ENCODE data around the gene PEX5L. TPM values are rescaled to one million over a fixed set of nuclear protein-coding genes. Genes with fewer than 3 reads are reported as not detected.

The PEX5L gene
- total RNA-seq, 3 donors from 2014 or later, result 0.12 to 0.78 (median 0.25) TPM

DNA sequence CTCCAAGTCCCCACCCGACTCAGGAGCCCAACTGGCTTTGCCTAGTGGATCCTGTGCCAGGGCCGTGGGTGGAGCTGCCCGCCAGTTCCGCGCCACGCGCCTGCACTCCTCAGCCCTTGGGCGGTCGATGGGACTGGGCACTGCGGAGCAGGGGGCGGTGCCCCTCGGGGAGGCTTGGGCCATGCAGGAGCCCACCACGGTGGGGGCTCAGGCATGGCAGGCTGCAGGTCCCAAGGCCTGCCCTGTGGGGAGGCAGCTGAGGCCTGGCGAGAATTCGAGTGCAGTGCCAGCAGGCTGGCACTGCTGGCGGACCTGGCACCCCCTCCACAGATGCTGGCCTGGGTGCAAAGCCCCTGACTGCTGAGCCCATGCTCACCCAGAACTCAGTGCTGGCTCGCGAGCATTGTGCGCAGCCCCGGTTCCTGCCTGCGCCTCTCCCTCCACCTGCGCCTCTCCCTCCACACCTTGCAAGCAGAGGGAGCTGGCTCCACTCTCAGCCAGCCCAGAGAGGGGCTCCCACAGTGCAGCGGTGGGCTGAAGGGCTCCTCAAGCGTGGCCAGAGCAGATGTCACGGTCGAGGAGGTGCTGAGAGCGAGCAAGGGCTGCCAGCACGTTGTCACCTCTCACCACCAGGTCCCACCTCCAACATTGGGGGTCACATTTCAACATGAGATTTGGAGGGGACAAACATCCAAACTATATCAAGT lies 261.2 kb downstream of the PEX5L start:
- TF ChIP-seq, protein P1, sequence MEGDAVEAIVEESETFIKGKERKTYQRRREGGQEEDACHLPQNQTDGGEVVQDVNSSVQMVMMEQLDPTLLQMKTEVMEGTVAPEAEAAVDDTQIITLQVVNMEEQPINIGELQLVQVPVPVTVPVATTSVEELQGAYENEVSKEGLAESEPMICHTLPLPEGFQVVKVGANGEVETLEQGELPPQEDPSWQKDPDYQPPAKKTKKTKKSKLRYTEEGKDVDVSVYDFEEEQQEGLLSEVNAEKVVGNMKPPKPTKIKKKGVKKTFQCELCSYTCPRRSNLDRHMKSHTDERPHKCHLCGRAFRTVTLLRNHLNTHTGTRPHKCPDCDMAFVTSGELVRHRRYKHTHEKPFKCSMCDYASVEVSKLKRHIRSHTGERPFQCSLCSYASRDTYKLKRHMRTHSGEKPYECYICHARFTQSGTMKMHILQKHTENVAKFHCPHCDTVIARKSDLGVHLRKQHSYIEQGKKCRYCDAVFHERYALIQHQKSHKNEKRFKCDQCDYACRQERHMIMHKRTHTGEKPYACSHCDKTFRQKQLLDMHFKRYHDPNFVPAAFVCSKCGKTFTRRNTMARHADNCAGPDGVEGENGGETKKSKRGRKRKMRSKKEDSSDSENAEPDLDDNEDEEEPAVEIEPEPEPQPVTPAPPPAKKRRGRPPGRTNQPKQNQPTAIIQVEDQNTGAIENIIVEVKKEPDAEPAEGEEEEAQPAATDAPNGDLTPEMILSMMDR (IDR thresholded peaks at IDR 0.05), result no peak
- intact Hi-C loops (cut with DNase I, micrococcal nuclease), result no loop called here
- H3K4me3 ChIP-seq, result no peak overlapping the region
- H3K9me3 ChIP-seq, result peaks cover 2% of the 10 kb centered on the region
- H3K36me3 ChIP-seq (ENCODE audit: low read depth), result no peaks in the 10 kb centered on the region
- DNase-seq (no peak), ATAC-seq (no peak)
- H3K4me1 ChIP-seq (ENCODE audit: low read depth), result peaks cover 3% of the 10 kb centered on the region

DNA sequence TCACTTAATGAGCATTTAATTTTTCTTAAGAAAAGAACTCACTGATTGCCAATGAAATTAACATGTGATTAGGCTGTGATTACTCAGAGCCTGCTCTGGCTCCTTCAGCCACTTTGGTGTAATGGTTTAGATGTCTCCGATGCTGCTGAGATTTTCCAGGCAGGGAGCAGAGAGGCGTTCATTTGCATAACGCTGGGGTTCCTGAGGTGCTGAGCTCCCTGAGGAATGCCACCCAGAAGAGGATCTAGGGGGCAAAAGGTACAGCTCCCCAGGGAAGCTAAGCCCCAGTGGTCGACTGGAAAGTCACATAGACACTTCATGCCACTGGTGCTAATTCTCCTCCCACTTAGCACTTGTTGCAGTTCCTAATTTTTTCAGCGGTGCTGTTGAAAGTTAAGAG lies 264.4 kb downstream of the PEX5L start:
- intact Hi-C loops (cut with DNase I, micrococcal nuclease), result no loop called here
- Histone ChIP-seq H3K36me3 (ENCODE audit: low read depth) (no peaks in the 10 kb centered on the region), H3K4me3 (no peak overlapping the region), H3K9me3 (peaks cover 2% of the 10 kb centered on the region), H3K4me1 (ENCODE audit: low read depth) (peaks cover 12% of the 10 kb centered on the region)
- DNase-seq, result no peak
- TF ChIP-seq, protein P1 (IDR thresholded peaks at IDR 0.05), result no peak
- ATAC-seq, result no peak

DNA sequence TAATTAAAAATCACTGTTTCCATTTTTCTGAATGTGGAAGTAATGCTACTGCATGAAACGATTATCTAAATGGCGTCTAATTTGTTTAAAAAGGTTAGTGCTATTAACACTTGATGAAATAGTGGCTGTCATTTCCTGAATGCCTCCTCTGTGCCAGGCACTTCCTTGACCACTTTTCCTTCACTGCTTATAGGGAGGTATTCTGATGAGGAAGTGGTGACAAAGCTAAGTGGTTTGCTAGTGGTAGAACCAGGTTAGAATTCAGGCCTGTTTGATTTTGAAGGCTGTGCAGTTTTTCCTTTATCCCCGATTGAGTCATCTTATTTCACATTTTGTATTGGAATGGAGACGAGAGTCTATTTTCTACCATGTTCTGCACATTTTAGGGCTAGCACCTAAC lies 264.9 kb downstream of the PEX5L start:
- TF ChIP-seq, protein P1 (IDR thresholded peaks at IDR 0.05), result no peak
- no peak for DNase-seq
- peaks cover 2% of the 10 kb centered on the region for H3K9me3 ChIP-seq
- intact Hi-C loops (cut with DNase I, micrococcal nuclease), result no loop called here
- peaks cover 12% of the 10 kb centered on the region for H3K4me1 ChIP-seq (ENCODE audit: low read depth)
- no peak overlapping the region for H3K4me3 ChIP-seq
- H3K36me3 ChIP-seq (ENCODE audit: low read depth), result no peaks in the 10 kb centered on the region
- ATAC-seq, result no peak

DNA sequence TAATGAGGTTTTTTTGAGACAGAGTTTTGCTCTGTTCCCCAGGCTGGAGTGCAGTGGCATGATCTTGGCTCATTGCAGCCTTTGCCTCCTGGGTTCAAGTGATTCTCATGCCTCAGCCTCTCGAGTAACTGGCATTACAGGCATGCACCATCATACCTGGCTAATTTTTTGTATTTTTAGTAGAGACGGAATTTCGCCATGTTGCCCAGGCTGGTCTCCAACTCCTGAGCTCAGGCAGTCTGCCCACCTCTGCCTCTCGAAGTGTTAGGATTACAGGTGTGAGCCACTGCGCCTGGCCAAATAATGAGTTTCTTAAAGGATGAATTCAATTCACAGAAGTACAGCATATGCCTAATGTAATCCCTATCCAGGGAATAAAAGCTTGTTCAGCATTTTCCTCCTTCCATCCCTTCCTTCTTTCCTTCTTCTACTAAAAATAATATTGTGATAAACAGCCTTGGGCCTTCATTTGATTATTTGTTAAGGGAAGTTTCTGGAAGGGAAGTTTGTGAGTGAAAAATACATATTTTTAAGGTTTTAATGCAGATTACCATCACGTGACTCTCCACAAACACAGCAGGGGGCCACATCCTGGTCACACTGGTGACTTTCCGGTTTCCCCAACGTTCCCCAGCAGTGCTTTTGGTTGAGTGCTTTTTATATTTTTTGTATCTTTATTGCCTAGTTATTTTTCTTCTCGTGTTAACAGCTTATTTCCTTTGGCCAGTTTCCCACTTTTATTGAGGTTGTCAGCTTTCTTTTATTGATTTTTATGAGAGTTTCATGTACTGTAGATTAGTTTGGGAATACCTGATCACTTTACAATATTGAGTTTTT lies 267.1 kb downstream of the PEX5L start:
- TF ChIP-seq, protein P1 (IDR thresholded peaks at IDR 0.05), result no peak
- peak in 1 of 3 donors; percentile 38 for DNase-seq
- Histone ChIP-seq H3K4me1 (ENCODE audit: low read depth) (peaks cover 12% of the 10 kb centered on the region), H3K36me3 (ENCODE audit: low read depth) (no peaks in the 10 kb centered on the region), H3K4me3 (no peak overlapping the region), H3K9me3 (no peaks in the 10 kb centered on the region)
- intact Hi-C loops (cut with DNase I, micrococcal nuclease), result no loop called here
- peak; percentile 64 for ATAC-seq

DNA sequence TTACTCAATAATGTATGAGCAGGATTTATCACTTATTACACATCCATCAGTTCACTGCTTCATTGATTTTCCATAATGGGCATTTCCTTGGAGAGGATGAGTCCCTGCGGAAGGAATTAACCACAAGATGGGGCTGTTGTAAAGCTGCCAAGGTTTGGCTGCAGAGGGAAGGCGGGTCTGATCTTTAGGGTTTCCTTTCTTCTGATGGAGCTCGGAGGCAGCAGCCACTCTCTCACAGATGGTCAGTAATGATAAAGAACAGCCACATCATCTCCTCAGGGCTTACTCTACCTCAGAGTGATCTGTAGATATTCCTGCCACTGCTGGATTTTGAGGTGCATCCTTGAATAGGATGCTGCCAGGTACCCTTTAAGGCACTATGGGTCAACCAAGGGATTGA lies 268.7 kb downstream of the PEX5L start:
- Histone ChIP-seq H3K9me3 (no peaks in the 10 kb centered on the region), H3K4me3 (no peak overlapping the region), H3K36me3 (ENCODE audit: low read depth) (no peaks in the 10 kb centered on the region), H3K4me1 (ENCODE audit: low read depth) (peaks cover 12% of the 10 kb centered on the region)
- ATAC-seq (peak; percentile 54), DNase-seq (peak in 1 of 3 donors; percentile 57)
- intact Hi-C loops (cut with DNase I, micrococcal nuclease), result no loop called here
- TF ChIP-seq, protein P1 (IDR thresholded peaks at IDR 0.05), result no peak

All from mucosa of descending colon (tissue), 3 donors.